Measurements from ENCODE around the gene ANGPTL1. TPM values are rescaled to one million over a fixed set of nuclear protein-coding genes. Genes with fewer than 3 reads are reported as not detected.

Gene ANGPTL1
- total and polyA plus RNA-seq, 2 donors (not counting 1 experiment from before 2014, with no cell fraction given): 1.5 to 4.1 TPM

- H3K9ac ChIP-seq (ENCODE audit: insufficient read depth, low read length): no peak overlapping the region
- no peak overlapping the region for H3K4me3 ChIP-seq (replicated peaks in 1 of 4; ENCODE audit: control extremely low read depth in 1 of 4, insufficient read depth in 1 of 4, low read depth in 3 of 4, low read length in 4 of 4)
- DNase-seq (ENCODE audit: low read depth in 2 of 2): no peak
- H3K9me3 ChIP-seq (ENCODE audit: control insufficient read depth, insufficient read depth, low read depth, low read length): no peaks in the 10 kb centered on the region
- no peaks in the 10 kb centered on the region for H4K20me1 ChIP-seq (ENCODE audit: control insufficient read depth, extremely low read depth, insufficient read depth, low read length)
- H3K4me1 ChIP-seq (ENCODE audit: control insufficient read depth, extremely low read depth, insufficient read depth, low read length): peaks cover 8% of the 10 kb centered on the region
- H3K4me2 ChIP-seq (ENCODE audit: extremely low read depth, insufficient read depth, low read length): no peak overlapping the region
- TF ChIP-seq, protein P1, sequence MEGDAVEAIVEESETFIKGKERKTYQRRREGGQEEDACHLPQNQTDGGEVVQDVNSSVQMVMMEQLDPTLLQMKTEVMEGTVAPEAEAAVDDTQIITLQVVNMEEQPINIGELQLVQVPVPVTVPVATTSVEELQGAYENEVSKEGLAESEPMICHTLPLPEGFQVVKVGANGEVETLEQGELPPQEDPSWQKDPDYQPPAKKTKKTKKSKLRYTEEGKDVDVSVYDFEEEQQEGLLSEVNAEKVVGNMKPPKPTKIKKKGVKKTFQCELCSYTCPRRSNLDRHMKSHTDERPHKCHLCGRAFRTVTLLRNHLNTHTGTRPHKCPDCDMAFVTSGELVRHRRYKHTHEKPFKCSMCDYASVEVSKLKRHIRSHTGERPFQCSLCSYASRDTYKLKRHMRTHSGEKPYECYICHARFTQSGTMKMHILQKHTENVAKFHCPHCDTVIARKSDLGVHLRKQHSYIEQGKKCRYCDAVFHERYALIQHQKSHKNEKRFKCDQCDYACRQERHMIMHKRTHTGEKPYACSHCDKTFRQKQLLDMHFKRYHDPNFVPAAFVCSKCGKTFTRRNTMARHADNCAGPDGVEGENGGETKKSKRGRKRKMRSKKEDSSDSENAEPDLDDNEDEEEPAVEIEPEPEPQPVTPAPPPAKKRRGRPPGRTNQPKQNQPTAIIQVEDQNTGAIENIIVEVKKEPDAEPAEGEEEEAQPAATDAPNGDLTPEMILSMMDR (conservative IDR thresholded peaks at IDR 0.05 in 1 of 2, IDR thresholded peaks at IDR 0.05 in 1 of 2; ENCODE audit: low read depth in 1 of 2, low read length in 2 of 2): no peak
- TF ChIP-seq EZH2 (IDR thresholded peaks at IDR 0.05; ENCODE audit: low read length, missing control alignments): no peak
- H3K27ac ChIP-seq (ENCODE audit: insufficient read depth, low read length): no peak overlapping the region
- H3K36me3 ChIP-seq (ENCODE audit: control insufficient read depth, insufficient read depth, low read length): no peaks in the 10 kb centered on the region
- no peaks in the 10 kb centered on the region for H3K27me3 ChIP-seq (ENCODE audit: control insufficient read depth, insufficient read depth, low read length)
- H2AFZ ChIP-seq (ENCODE audit: low read length): no peak overlapping the region
- no peaks in the 10 kb centered on the region for H3K79me2 ChIP-seq (ENCODE audit: control insufficient read depth, insufficient read depth, low read length)
Observed at GRCh38 chr1:178871551-178872320, 859 bp upstream of the ANGPTL1 start.

- no peaks in the 10 kb centered on the region for H3K9me3 ChIP-seq (ENCODE audit: control insufficient read depth, insufficient read depth, low read depth, low read length)
- no peaks in the 10 kb centered on the region for H3K36me3 ChIP-seq (ENCODE audit: control insufficient read depth, insufficient read depth, low read length)
- H3K9ac ChIP-seq (ENCODE audit: insufficient read depth, low read length): no peak overlapping the region
- no peak overlapping the region for H3K4me2 ChIP-seq (ENCODE audit: extremely low read depth, insufficient read depth, low read length)
- no peaks in the 10 kb centered on the region for H3K27me3 ChIP-seq (ENCODE audit: control insufficient read depth, insufficient read depth, low read length)
- H3K79me2 ChIP-seq (ENCODE audit: control insufficient read depth, insufficient read depth, low read length): no peaks in the 10 kb centered on the region
- TF ChIP-seq EZH2 (IDR thresholded peaks at IDR 0.05; ENCODE audit: low read length, missing control alignments): no peak
- TF ChIP-seq, protein P1 (conservative IDR thresholded peaks at IDR 0.05 in 1 of 2, IDR thresholded peaks at IDR 0.05 in 1 of 2; ENCODE audit: low read depth in 1 of 2, low read length in 2 of 2): no peak
- H3K4me3 ChIP-seq (replicated peaks in 1 of 4; ENCODE audit: control extremely low read depth in 1 of 4, insufficient read depth in 1 of 4, low read depth in 3 of 4, low read length in 4 of 4): peak overlapping the region in 2 of 4 experiments; percentile 11 to 24
- no peak overlapping the region for H2AFZ ChIP-seq (ENCODE audit: low read length)
- H3K27ac ChIP-seq (ENCODE audit: insufficient read depth, low read length): no peak overlapping the region
- DNase-seq (ENCODE audit: low read depth in 2 of 2): no peak
- no peaks in the 10 kb centered on the region for H4K20me1 ChIP-seq (ENCODE audit: control insufficient read depth, extremely low read depth, insufficient read depth, low read length)
- H3K4me1 ChIP-seq (ENCODE audit: control insufficient read depth, extremely low read depth, insufficient read depth, low read length): peaks cover 8% of the 10 kb centered on the region
Observed at GRCh38 chr1:178870221-178870620, 656 bp downstream of the ANGPTL1 start.

DNA sequence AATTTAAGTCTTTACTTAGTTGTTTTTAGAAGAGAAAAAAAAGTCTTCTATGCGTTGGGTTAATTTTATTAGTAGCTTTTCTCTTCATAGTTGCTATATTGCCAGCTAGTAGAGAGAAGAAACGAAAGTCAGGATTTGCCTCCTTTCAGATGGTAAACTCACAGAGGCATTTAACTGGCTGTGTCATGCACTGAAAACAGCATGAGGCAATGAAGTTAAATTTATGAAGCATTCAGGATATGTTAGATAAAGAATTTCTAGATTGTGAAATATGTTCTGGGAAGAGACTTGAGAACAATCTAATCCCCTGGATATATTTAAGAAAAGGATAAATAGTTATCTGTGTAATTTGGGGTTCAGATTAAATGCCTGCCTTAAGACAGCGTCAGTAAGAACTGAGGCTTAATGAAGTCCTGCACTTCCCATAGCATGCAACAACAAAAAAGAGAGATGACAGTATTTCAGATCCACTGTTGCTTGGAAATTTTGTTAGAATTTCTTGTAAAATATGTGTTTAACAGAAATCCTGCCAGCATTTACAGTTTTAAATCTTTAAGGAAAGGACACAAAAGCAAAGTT lies 1.7 kb downstream of the ANGPTL1 start:
- no peak for TF ChIP-seq EZH2 (IDR thresholded peaks at IDR 0.05; ENCODE audit: low read length, missing control alignments)
- TF ChIP-seq, protein P1 (conservative IDR thresholded peaks at IDR 0.05 in 1 of 2, IDR thresholded peaks at IDR 0.05 in 1 of 2; ENCODE audit: low read depth in 1 of 2, low read length in 2 of 2): no peak
- peaks cover 8% of the 10 kb centered on the region for H3K4me1 ChIP-seq (ENCODE audit: control insufficient read depth, extremely low read depth, insufficient read depth, low read length)
- H3K4me3 ChIP-seq (replicated peaks in 1 of 4; ENCODE audit: control extremely low read depth in 1 of 4, insufficient read depth in 1 of 4, low read depth in 3 of 4, low read length in 4 of 4): peak overlapping the region in 3 of 4 experiments; percentile 18 to 61 (median 36)
- no peak overlapping the region for H3K9ac ChIP-seq (ENCODE audit: insufficient read depth, low read length)
- H4K20me1 ChIP-seq (ENCODE audit: control insufficient read depth, extremely low read depth, insufficient read depth, low read length): no peaks in the 10 kb centered on the region
- H2AFZ ChIP-seq (ENCODE audit: low read length): no peak overlapping the region
- DNase-seq (ENCODE audit: low read depth in 2 of 2): peak; percentile 20 to 75
- no peaks in the 10 kb centered on the region for H3K79me2 ChIP-seq (ENCODE audit: control insufficient read depth, insufficient read depth, low read length)
- no peaks in the 10 kb centered on the region for H3K9me3 ChIP-seq (ENCODE audit: control insufficient read depth, insufficient read depth, low read depth, low read length)
- no peak overlapping the region for H3K27ac ChIP-seq (ENCODE audit: insufficient read depth, low read length)
- H3K27me3 ChIP-seq (ENCODE audit: control insufficient read depth, insufficient read depth, low read length): no peaks in the 10 kb centered on the region
- H3K4me2 ChIP-seq (ENCODE audit: extremely low read depth, insufficient read depth, low read length): peak overlapping the region; percentile 73
- H3K36me3 ChIP-seq (ENCODE audit: control insufficient read depth, insufficient read depth, low read length): no peaks in the 10 kb centered on the region
